ENCODE data around the gene C14orf180. TPM values are rescaled to one million over a fixed set of nuclear protein-coding genes. Genes with fewer than 3 reads are reported as not detected.

The C14orf180 gene
- total RNA-seq, 1 experiment from 2014 or later: not detected

DNA sequence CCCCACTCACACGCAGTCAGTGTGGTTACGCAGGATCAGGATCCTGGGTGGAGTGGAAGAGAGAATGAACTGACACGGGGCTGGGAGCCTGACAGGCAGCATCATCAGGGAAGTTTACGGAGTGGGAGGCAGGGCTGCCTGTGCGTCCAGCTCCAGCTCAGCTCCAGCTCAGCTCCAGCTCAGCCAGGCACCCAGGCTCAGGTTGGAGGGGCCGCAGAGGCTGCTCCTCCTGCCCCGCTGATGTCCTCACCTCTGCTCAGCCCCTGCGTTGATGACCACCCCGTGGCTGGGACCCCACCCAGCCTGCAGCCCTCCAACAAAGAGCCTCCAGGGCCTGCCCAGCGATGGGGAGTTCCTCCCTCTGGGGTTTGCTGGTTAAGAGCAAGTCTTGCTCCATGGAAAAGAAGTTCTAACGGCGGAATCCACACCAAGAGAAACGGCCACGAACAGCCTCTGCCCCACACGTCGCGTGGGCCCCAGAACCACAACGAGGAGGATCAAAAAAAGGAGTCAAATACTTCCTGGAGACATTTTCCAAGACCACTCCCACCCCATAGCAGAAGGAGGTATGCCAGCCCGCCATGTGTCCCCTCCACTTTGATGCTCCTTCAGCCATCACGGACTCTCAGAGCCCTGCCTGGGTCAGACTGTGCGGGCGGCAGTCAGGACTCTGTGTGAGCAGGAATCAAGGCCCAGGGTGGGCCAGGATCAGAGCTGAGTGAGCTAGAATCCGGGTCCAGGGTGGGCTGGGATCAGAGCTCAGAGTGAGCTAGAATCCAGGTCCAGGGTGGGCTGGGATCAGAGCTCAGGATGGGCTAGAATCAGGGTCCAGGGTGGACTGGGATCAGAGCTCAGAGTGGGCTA, 17.7 kb upstream of the C14orf180 start:
- no peak for DNase-seq (ENCODE audit: low read depth)

DNA sequence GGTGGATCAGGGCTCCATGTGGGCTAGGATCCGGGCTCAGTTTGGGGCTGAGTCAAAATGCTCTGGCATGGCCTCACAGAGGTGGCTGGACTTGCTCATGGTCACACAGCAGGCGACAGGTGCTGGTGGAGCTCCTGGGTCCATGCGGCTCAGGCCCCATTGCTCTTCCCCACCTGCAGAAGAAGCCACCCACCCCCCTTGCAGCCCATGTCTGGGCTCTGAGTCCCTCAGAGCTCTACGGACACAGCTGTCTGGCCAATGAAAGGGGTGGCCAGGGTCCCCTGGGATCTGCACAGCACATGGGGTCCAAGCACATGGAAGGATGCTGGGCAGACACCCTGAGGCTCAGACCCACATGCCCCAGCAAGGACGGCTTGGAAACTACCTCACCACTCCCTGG, 17.0 kb upstream of the C14orf180 start:
- no peak for DNase-seq (ENCODE audit: low read depth)

DNA sequence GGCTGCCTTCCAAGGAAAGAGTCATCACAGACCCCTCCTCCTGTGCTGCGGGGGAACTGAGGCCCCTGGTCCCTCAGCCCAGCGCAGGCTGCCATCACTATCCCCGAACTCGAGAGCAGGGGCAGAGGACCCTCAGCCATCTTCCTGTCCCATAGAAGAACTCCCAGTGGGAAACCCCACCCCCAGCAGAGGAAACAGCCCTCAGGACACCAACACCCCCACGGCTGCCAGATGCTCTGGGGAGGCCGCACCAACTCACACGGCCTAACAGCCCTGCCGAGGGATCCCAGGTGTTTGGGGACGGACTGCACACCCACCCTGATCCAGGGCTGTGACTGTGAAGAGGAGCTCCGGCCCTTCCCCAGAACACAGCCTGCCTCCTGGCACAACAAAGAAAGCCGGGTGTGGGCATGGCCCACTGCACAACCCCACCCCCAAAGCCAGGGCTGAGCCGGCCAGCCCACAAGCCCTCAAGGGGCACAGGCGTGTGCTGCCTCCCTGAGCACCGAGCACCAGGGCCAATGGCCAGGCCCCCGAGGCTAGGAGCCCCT, 16.3 kb upstream of the C14orf180 start:
- DNase-seq (ENCODE audit: low read depth): no peak

DNA sequence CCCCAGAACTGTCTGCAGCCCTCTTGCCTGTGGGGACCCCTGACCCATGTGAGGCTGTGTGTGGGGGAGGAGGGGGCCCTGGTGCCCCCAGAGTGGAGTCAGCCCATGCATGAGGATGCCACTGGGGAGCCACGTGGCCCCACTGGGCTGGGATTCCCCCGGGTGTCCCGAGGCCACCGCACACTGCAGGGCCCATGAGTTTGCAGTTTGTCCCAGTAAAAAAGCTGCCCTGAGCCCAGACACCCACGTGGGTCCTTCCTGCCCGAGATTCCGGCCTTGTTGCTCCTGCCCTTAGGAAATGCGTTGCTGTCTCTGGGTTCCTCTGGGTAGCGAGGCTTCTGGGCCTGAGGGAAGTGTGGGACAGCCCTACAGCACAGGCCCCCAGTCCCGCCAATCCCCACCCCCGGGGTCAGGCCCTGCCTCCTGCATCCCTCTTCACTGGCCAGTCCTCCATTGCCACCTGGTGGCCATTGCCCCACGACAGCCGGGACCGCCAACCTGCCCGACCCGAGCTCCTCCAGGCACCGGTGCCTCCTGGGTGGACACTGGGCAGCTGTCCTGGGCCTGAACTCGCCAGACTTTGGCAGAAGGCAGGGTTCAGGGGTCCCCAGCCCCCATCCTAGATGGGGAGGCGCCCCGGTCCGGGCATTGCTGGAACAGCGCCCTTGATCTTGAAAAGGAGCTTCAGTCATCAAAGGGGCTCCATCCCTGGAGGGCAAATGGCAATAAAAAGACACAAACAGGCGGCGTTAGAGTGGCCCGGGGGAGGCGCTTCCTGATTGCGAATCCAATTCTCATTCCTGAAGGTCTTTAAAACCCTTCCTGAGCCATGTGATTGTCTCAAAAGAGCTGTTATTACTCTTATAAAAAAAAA, 15.6 kb upstream of the C14orf180 start:
- peak; percentile 83 for DNase-seq (ENCODE audit: low read depth)

DNA sequence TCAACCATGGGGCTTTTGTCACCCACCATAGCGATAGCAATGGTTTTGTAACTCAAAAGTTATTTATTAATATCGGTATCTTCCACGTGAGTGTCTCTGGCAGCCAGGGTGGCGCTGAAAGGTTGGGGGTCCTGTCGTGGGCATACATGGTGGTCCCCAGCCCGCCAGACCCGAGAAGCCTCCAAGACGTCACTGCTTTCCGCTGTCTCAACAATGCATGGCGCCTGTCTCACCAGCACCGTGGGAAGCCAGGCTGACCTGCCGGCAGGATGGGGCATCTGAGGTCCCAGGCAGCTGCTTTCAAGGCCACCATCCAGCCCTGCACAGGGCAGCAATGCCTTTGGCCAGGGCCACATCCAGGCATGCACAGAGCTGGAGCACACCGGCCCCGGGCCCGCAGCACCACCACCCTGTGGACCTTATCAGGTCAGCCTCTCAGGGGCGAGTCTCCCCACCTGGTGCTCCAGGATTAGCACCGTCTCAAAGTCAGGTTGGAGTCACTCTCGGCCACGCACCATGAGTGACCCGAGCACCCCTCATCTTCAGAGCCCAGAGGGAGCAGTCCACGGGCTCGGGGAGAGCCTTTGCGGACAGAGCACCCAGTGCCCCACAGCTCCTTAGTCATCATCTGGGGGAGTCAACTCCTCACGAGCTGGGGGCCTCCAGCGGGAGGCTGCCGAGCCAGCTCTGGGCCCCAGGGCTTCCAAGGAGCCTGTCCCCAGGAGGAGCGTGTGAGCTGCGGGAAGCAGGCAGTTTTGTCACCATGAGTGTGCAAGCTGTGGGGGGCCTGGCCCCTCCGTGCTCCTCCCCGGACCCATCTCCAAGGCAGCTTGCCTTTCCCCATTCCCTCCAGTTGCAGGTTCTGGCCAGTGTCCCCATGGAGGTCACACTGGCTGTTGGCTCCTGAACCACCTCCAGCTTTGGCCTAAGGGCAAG, 14.6 kb upstream of the C14orf180 start:
- DNase-seq (ENCODE audit: low read depth): no peak

DNA sequence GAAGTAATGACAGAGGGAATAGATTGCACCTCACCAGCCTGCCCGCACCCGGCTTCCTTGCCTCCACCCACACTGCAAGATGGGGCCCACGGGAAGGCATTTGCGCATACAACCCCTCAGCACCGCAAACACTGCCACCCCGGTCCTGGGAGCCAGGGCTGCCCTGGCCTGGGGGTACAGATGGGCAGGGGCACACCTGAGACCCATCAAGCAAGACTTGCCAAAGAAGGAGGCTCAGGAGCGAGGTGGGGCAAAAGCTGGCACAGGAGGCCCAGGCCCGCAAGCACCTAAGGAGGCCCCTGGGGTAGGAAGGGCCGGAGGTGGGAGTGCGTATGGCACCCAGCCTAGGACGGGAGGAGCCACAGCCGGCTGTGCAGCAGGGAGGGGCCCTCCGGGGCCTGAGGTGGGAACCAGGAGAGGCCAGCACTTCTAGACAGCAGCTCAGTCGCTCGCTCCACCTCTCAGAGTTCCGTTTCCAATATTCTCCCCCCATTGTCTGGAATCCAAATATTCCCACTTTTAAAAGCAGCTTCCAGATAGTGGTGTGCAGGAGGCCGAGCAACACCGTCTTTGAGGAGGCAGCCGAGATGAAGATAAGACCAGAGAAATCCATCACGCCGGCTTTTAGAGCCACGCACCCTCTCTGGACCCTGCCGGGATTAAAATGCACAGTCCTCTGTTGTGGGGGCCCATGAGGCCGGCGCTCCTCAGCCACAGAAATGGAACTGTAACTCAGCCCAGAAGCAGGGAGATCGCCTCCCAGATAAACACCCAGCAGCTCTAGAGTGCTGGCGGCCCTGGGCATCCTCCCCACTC, 12.2 kb upstream of the C14orf180 start:
- DNase-seq (ENCODE audit: low read depth): no peak

DNA sequence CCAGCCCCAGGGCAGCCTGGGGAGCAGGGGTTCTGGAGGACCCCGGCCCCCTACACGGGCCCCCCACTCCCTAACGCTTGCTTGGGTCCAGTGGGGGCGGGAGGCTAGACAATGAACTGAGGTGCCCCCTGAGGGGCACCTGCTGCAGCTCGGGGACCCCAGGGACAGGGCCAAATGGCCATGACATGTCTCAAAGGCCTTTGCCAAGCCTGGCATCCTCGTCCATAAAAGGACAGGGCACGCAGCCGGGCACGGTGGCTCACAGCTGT, 11.7 kb upstream of the C14orf180 start:
- DNase-seq (ENCODE audit: low read depth): no peak

DNA sequence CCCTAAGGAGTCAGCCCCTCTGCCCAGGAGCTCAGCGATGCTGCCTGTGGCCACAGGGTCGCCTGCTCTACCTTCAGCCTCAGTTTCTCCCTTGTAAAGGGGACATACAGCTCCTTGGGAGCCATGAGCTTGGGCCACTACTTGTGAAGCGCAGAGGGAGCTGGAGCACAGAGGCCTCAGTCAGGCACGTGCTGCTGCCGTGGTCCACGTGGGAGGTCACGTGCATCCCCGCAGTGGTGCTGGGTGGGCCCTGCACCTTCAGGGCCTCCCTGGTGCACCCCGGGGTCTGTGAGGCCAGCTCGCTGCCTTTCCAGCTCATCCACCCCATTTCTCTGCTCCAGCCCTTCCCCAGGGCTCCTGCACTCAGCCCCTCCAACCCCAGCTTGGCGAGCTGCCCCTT, 10.9 kb upstream of the C14orf180 start:
- no peak for DNase-seq (ENCODE audit: low read depth)

DNA sequence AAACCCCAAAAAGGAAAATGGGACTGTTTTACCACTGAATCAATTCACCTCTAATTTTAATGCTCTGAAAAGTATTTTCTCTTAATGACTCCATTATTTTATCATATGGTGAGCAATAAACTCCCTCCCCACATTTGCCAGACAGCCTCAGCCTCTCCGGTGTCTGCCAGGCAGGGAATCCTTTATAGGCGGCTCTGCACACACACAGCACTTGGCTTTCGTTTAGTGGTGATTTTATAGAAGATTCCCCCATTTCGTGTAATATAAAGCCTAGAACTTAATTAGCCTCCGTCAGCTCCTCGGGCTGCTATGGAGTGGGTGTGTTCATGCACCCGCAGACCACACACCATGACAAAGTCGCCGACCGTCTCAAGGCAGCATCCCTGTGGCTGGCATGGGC, 10.1 kb upstream of the C14orf180 start:
- no peak for DNase-seq (ENCODE audit: low read depth)

DNA sequence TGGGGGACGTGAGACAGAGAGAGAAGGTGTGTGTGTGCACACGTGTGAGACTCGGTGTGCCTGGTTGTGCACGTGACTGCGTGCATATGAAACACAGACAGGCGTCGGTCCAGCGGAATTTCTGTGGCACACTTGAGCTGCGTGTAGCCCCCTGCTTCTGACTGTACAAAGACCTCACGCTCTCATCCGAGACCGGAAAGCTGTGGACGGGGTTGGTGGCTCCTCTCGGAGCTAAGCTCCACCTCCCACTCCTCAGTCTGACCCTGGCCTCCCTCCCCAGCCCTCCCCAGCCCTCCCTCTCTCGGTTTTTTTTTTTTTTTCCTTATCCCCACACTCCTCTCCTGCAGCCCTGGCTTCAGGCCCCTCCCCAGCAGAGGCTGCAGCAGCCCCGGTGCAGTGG, 8.3 kb upstream of the C14orf180 start:
- DNase-seq (ENCODE audit: low read depth): no peak

DNA sequence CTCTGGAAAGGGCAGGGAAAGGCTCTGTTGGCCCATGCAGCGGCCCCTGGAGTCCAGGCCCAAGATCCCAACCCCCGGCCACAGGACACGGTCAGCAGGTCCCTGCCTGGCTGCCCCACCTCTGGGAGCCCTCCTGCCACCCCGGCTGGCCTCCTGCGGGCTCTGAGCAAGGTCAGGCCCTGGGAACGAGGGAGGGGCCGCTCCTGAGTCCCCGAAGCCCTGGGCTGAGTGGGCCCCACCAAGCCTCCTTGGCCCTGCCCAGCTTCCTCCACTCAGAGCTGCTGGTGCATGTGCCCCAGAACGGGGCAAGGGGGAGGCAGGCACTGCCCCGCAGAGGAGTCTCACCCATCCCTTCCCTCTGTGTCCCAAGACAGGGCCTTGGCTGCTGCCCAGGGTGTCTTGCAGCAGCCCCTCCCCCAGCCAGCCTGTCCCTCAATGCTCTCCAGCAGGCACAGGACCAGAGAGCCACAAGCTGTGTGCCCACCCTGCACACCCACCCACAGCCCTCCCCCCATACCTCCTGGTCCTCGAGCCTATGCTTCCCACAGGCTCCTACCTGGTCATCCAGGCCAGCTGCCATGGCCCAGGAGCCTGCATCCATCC, 7.4 kb upstream of the C14orf180 start:
- DNase-seq (ENCODE audit: low read depth): no peak

DNA sequence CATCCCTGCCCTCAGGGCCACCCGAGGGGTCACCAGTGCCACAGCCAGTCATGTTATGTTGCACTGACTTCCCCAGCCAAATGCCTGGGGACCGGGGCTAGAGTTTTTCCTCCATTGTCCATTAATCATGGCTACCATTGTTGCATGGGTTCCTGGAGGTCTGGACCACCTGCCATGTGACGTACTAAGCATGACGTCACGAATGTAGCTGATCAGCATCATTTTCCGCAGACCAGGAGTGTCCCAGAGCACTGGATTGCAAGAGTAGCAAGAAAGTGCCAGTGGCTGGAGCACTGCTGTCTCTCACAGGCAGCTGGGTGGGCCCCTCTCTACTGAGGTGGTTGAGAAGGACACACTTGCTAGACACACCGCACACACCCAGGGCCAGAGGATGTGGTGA, 6.9 kb upstream of the C14orf180 start:
- DNase-seq (ENCODE audit: low read depth): no peak

DNA sequence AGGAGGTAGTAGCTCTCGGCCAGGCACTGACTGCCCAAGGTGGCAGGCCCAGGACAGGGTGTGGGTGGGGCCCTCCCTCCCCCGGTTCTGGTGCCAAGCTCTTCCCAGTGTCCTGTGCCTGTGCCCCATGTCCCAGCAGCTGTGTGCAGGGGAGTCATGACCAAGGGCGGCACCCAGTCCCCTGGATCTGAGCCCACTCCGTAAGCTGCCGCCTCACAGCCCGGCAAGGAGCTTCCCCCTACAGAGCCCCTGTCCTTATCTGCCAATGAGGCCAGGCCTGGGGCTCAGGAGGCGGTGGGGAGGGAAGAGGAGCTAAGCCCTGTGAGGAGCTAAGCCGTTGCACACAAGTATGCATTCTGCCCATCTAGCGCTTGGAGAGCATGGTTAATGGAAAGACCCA, 5.6 kb upstream of the C14orf180 start:
- no peak for DNase-seq (ENCODE audit: low read depth)

DNA sequence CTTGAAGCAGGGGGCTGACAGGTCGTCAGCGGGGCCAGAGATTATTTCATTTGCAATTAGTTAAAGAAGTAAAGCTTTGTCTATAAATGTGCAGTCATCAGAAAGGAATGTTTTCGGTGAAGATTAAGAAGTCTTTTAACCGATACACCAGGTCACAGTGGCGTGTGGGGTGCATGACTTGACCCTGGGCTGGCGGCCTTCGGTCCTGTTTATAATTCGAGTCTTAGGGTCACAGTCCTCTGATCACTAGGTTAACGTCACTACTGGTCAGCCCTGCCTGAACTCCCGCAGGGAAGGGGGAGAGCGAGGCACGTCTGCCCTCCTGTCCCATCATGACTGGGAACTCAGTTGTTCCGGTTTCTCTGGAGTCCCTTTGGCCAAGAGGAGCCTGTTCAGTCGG, 5.0 kb upstream of the C14orf180 start:
- DNase-seq (ENCODE audit: low read depth): no peak

DNA sequence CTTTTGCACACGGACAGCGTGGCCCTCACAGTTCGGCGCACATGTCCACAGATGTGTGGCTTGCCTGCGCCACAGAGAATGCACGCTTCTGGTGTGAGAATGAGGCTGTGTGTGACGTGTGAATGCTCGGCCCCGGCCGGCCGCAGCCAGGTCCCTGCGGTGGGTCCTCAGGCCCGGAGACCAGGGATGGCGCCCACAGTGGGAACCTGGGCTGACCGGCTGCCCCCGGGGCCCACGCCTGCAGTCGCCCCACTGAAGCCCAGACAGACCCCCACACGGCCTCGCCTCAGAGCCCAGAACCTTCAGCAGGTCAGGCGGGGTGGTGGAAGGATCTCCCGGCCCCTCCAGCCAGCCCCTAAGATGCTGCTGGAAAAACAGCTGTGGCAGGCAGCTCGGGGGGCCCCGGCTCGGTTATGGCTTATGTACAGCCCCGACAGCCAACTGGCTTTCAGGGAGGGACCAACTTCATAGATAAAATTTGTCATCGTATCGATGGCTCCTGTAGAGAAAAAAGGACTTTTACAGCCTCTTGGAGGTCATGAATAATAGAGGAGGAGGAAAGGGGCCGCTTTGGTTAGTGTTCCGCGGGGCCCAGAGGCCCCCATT, 4.5 kb upstream of the C14orf180 start:
- no peak for DNase-seq (ENCODE audit: low read depth)

DNA sequence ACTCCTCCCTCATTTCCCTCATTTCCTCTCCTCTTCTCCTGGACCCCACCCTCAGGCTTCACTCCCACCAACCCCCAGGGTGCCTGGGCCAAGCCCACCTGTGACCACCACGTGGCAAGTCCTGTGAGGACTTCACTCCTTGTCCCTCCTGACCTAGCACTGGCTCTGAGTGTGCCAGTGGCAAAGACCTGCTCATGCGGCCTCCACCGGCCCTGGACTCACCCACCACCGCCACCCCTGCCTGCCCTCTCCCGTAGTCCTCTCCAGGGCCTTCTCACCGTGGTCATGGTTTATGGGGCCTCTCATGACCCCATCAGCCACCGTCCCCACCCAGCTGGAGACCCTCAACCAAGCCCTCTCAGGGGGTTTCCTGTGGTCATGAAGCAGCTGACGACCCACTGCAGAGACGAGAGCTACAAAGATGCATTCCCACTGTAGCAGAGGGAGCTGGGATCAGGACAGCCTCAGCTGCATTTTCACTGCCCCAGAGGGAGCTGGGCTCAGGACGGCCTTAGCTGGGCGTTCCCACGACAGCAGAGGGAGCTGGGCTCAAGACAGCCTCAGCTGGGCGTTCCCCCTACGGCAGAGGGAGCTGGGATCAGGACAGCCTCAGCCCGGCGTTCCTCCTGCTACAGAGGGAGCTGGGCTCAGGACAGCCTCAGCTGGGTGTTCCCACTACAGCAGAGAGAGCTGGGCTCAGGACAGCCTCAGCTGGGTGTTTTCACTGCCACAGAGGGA, 3.2 kb upstream of the C14orf180 start:
- DNase-seq (ENCODE audit: low read depth): no peak

DNA sequence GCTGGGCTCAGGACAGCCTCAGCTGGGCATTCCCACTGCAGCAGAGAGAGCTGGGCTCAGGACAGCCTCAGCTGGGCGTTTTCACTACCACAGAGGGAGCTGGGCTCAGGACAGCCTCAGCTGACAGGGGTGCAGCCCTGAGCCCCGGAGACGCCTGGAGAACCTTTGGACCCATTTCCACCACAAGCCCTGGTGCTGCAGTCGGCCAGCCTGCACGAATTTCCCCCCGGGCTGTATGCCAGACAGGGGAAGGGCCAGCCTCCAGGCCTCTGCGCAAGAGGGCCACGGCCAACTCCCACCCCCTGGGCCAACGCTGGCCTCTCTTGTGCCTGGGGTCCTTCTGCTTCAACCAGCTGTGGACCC, 2.6 kb upstream of the C14orf180 start:
- DNase-seq (ENCODE audit: low read depth): no peak

DNA sequence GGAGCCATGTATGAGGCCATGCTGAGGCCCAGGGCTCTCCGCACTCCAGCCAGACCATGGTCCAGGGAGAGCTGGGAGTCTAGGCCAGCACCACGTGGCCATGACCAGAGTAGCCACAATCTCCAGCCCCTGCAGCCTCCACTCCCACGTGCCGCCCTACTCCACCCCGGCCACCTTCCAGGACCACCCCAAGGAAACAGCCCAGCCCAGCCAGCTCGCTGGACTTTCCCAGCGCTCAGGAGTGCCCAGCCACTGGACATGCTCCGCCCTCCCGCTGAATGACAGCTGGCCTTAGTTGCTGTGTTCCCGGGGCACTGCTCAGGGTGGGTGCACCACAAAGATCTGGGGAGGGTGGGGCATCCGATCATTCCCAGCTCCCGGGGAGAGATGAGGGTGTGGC, 2.1 kb upstream of the C14orf180 start:
- DNase-seq (ENCODE audit: low read depth): no peak

DNA sequence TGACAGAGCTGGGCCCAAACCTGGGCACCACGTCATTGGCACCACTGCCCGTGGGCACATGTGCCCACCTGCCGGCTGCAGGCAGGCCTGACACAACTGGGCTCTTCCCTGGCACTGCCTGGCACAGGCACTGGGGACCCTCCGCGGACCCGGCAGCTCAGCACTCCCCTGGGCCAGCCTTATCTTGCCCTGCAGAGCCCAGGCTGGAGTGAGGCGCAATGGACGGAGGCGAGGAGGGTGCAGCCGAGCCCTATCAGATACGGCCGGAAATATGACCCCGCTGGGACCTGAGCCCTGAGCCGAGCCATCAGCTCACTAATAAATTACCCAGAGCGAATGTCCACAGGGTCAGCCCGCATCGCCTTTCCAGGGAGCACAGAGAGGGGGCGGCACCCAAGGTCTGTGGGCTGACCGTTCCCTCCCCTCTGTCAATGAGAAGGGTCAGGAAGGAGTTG, 1.7 kb upstream of the C14orf180 start:
- DNase-seq (ENCODE audit: low read depth): no peak
